HUES6 (cell line): ENCODE measurements around the gene MACROD2.

Experiments
- H3K27ac ChIP-seq: 2 replicates; pipeline ENCODE4 v1.7.0; 2013; ENCODE audit warnings: low read depth, mild to moderate bottlenecking, low read length, inconsistent platforms
- H3K27me3 ChIP-seq: 2 replicates; pipeline ENCODE4 v1.6.1; 2013; ENCODE audit warnings: low read length; ENCODE audit not compliant: control insufficient read depth, insufficient read depth
- H3K36me3 ChIP-seq: 2 replicates; pipeline ENCODE4 v1.6.1; 2013; ENCODE audit warnings: low read length; ENCODE audit not compliant: control insufficient read depth, insufficient read depth
- H3K4me1 ChIP-seq: 2 replicates; pipeline ENCODE4 v1.6.1; 2013; ENCODE audit warnings: low read length; ENCODE audit not compliant: control insufficient read depth, insufficient read depth
- H3K4me3 ChIP-seq: 2 replicates; pipeline ENCODE4 v1.5.1; 2013; ENCODE audit warnings: low read depth, low read length
- H3K9ac ChIP-seq: one replicate; pipeline ENCODE4 v1.6.1; 2013; ENCODE audit warnings: mild to moderate bottlenecking, low read length
- H3K9me3 ChIP-seq: 2 replicates; pipeline ENCODE4 v1.6.1; 2013; ENCODE audit warnings: low read depth, low read length; ENCODE audit not compliant: control insufficient read depth, insufficient read depth

MACROD2 gene

DNA sequence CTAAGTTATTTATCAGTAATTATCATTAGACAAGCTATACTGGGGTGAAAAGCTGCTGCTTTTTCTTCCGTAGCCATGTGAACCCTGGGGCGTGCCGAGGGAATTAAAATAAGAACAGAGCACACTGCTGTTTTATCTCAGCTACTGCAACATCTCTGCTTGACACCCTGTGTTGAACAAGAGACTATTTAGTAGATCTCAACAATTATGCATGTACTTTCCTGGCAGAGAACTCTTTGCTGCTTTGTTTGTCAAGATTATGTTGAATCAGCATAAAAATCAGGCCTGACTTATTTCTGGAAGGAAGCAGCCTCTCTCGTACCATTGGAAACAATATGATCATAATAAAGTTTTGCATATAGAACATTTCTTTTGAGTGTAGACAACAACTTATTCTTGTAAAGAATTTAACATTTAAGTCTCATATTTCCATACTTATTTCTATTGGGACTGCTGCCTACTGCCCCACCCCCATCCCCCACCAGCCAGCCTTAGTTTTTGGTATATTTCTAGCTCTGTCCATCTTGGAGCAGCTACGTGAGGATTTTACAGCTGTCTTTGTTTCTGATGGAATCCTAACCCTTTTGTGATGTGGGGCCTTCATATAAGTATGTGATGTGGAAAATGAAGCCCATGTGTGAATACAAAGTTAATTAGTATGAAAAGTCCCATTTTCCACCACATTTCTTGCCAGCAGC is 1566.5 kb downstream of the MACROD2 start:
- Histone ChIP-seq H3K27ac (no peak overlapping the region), H3K4me1 (peaks cover 12% of the 10 kb centered on the region), H3K27me3 (no peaks in the 10 kb centered on the region), H3K9ac (no peak overlapping the region), H3K4me3 (no peak overlapping the region), H3K9me3 (no peaks in the 10 kb centered on the region), H3K36me3 (no peaks in the 10 kb centered on the region)

DNA sequence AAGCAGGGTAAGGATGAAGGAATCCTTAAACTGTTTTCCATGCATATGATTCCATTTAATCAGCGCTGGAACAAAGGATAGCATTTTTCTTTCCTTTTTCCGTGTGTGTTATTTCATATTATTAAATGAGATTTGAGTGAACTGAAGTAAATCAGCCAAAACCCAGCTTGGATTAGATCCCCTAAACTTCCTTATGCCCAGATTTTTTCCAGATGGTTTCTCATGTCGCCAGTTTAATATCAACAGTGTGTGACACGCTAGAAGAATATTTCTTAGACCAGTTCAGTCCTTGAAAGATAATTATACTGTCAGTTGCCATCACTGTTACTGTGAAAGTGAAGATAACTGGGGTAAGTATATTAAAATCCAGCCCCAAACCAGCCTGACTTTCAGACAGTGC is 1568.5 kb downstream of the MACROD2 start:
- Histone ChIP-seq H3K27ac (no peak overlapping the region), H3K9ac (no peak overlapping the region), H3K4me3 (no peak overlapping the region), H3K4me1 (peaks cover 12% of the 10 kb centered on the region), H3K27me3 (no peaks in the 10 kb centered on the region), H3K9me3 (no peaks in the 10 kb centered on the region), H3K36me3 (no peaks in the 10 kb centered on the region)

DNA sequence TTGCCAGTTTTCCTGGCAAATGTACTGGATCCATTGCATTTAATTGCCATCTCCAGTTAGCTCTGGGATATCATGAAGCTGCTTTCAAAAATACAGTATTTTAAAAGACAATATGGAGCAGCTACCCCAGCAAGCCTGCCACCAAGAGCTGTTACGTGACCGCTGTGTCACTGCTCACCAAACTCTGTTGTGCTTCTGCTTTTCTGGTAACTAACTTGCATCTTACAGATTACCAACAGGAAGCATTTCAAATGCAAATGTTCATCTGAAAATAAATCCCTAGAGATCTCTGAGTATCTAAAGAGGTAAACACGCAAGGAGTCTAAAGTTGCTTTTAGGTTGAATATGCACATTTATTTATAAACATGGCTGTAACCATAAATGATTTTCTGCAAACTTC is 1569.7 kb downstream of the MACROD2 start:
- H3K36me3 ChIP-seq, result no peaks in the 10 kb centered on the region
- H3K9me3 ChIP-seq, result no peaks in the 10 kb centered on the region
- no peak overlapping the region for H3K4me3 ChIP-seq
- H3K4me1 ChIP-seq, result peaks cover 12% of the 10 kb centered on the region
- H3K9ac ChIP-seq, result no peak overlapping the region
- H3K27me3 ChIP-seq, result no peaks in the 10 kb centered on the region
- H3K27ac ChIP-seq, result no peak overlapping the region

DNA sequence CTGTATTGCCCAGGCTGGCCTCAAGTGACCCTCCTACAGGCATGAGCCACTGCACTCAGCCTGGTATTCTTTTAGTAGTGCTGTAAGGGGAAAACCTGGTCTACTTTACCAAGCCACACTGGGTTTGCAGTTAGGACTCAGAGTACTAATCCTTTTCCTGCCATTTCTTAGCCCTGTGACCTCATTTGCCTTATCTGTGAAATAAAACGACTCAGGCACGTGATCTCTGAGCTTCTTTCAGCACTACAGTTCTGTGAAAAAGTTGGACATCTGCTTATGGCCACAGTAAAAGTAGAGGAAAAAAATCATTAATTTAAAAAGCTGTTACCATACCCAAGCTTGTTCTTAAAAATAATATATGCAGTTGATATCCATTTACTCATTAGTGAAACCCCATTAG is 1570.5 kb downstream of the MACROD2 start:
- Histone ChIP-seq H3K9me3 (no peaks in the 10 kb centered on the region), H3K27me3 (no peaks in the 10 kb centered on the region), H3K4me3 (no peak overlapping the region), H3K4me1 (peaks cover 12% of the 10 kb centered on the region), H3K36me3 (no peaks in the 10 kb centered on the region), H3K9ac (no peak overlapping the region), H3K27ac (no peak overlapping the region)

DNA sequence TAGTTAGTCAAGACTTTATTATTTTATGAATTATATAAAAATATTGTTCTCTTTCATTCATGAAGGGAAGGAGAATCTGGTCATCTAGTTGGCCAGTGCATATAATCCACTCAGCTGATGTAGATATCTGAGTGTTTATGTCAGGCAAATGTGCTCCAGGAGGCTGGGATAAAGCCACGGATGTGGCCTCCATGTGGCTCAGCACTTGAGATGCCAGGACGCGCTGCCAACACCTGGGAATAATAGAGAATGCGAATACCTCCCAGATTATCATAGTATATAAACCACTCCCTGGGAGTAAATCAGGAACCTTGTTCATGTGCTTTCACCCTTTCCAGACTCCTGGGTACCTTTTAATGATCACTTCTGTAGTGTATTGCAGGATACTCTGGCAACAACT is 1571.9 kb downstream of the MACROD2 start:
- no peak overlapping the region for H3K27ac ChIP-seq
- H3K4me3 ChIP-seq, result no peak overlapping the region
- no peaks in the 10 kb centered on the region for H3K27me3 ChIP-seq
- no peaks in the 10 kb centered on the region for H3K36me3 ChIP-seq
- H3K9ac ChIP-seq, result no peak overlapping the region
- no peaks in the 10 kb centered on the region; the same call in 1 of the 2 replicates for H3K4me1 ChIP-seq
- H3K9me3 ChIP-seq, result no peaks in the 10 kb centered on the region

DNA sequence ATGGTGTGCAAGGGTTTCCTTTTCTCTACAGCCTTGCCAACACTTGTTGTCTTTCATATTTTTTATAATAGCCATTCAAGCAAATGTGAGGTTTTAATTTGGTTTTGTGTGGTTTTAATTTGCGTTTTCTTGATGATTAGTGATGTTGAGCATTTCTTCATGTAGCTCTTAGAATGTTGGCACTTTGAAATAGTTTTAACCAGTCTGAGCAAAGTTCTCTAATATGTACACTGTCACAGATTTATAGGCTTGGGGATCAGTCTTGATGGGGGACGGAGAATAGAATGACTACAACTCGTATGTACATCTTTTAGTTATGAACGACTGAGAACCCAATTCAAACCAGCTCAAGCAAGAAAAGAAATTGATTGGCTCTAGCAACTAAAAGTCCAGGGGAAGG is 1574.8 kb downstream of the MACROD2 start:
- Histone ChIP-seq H3K27me3 (no peaks in the 10 kb centered on the region), H3K4me1 (no peaks in the 10 kb centered on the region), H3K27ac (no peak overlapping the region), H3K9me3 (no peaks in the 10 kb centered on the region), H3K36me3 (no peaks in the 10 kb centered on the region), H3K9ac (no peak overlapping the region), H3K4me3 (no peak overlapping the region)

DNA sequence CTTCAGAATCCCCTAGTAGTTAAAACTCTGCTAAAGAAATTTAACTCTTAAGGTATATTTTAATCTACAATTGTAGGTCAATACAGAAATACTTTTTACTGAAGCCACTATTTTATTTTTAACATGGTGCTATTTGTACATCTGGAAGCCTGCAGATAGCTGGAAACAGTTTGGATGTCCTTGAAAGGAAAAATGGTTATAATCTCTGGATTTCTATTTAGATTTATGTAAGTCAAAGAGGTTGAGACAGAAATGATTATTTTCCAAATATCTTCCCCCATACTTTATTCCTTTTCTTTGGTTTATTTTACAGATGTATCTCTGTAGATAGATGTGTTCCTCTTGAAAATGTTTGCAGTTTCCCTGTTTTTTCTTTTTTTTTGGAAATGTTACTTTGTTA is 1575.7 kb downstream of the MACROD2 start:
- Histone ChIP-seq H3K36me3 (no peaks in the 10 kb centered on the region), H3K4me3 (no peak overlapping the region), H3K27ac (no peak overlapping the region), H3K9ac (no peak overlapping the region), H3K9me3 (no peaks in the 10 kb centered on the region), H3K4me1 (no peaks in the 10 kb centered on the region), H3K27me3 (no peaks in the 10 kb centered on the region)

DNA sequence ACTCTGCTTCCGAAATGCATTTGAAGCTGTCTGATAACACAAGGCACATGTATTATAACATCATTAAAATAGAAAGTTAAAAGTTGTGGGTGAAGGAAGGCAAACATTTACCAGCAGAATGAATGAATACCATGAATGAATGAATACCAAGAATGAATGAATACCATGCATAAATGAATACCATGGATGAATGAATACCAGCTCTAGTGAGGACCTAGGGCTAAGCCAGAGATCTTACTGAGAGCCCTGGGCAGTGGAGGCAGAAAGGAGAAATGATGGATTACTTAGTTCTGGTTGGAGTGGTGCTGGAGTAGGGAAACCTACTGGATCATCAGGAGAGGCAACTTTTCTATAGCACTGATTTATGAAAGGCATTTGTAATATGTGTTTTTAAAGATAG is 1579.9 kb downstream of the MACROD2 start:
- H3K4me1 ChIP-seq, result peaks cover 3% of the 10 kb centered on the region; the same call in 1 of the 2 replicates
- no peaks in the 10 kb centered on the region for H3K9me3 ChIP-seq
- H3K9ac ChIP-seq, result no peak overlapping the region
- no peaks in the 10 kb centered on the region for H3K36me3 ChIP-seq
- no peaks in the 10 kb centered on the region for H3K27me3 ChIP-seq
- no peak overlapping the region for H3K4me3 ChIP-seq
- H3K27ac ChIP-seq, result no peak overlapping the region

DNA sequence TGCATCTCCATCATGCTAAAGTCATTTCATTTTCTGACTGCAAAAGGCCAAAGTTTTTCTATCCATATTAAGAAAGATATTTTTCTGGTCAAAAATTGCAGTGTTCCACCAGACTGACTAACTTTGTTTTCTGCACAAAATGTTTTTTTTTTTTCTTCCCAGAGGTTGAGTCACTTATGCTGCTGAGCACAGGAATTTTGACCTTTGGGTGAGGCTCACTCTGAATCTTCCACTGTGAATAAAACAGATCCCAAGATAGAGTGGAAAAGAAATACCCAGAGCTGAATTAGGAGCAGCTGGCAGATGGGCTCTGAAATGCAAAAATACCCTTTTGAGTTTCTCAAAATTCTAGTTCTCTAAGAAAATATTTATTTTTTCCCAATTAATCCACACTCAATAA is 1581.1 kb downstream of the MACROD2 start:
- H3K27ac ChIP-seq, result no peak overlapping the region
- H3K9ac ChIP-seq, result no peak overlapping the region
- H3K9me3 ChIP-seq, result no peaks in the 10 kb centered on the region
- no peaks in the 10 kb centered on the region for H3K27me3 ChIP-seq
- H3K4me1 ChIP-seq, result peaks cover 7% of the 10 kb centered on the region; the same call in 1 of the 2 replicates
- no peak overlapping the region for H3K4me3 ChIP-seq
- no peaks in the 10 kb centered on the region for H3K36me3 ChIP-seq

DNA sequence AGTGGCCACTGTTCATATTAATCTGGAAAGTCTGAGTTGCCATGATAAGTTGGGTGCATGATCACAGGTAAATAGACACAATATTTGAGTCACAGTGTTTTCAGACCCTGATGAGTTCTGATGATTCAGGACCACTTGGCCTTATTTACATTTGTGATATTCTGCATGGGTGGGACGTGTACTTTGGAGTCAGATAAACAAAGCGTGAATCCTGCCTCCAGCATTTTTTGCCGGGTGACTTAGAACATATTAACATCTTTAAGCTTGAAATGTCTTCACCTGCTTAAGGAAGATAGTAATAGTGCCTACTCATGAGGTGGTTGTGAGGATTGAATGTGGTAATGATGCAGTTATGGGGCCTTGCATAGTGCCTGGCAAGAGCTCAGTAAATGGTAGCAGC is 1582.8 kb downstream of the MACROD2 start:
- Histone ChIP-seq H3K9me3 (no peaks in the 10 kb centered on the region), H3K36me3 (no peaks in the 10 kb centered on the region), H3K4me1 (peaks cover 7% of the 10 kb centered on the region; the same call in 1 of the 2 replicates), H3K9ac (no peak overlapping the region), H3K27ac (no peak overlapping the region), H3K4me3 (no peak overlapping the region), H3K27me3 (no peaks in the 10 kb centered on the region)

DNA sequence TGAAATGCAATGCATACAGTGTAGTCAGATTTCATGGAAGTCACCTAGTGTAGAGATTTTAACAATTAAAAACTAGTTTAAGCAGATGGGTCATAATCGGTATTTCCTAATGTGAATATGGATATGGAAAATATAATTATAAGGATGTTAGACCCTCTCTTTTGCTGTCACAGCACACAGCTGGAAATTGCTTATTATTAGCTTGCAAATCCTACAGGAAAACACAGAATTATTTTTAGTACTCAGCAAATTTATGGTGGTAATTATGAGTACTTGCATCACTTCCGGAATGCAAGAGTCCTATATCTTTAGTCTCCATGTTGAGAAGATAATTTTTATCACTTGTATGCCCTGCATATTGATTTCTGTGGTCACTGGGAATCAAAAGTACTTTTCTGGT is 1584.4 kb downstream of the MACROD2 start:
- Histone ChIP-seq H3K36me3 (no peaks in the 10 kb centered on the region), H3K27ac (no peak overlapping the region), H3K4me3 (no peak overlapping the region), H3K9me3 (no peaks in the 10 kb centered on the region), H3K4me1 (peaks cover 7% of the 10 kb centered on the region; the same call in 1 of the 2 replicates), H3K9ac (no peak overlapping the region), H3K27me3 (no peaks in the 10 kb centered on the region)
